HepG2 (cell line): ENCODE measurements around the gene TRIM67. TPM values are rescaled to one million over a fixed set of nuclear protein-coding genes. Genes with fewer than 3 reads are reported as not detected.
A peak's percentile ranks its signal among the peaks of the same experiment; 100 is the strongest.

Experiments used
- ARNTL ChIP-seq: sonication (generic); formaldehyde crosslinking; IDR thresholded peaks from 2 replicates; pipeline ENCODE4 v1.4.0; 2020; ENCODE audit warnings: mild to moderate bottlenecking, missing genetic modification reagents
- SNAI1 ChIP-seq: sonication (generic); formaldehyde crosslinking; IDR thresholded peaks from 2 replicates; pipeline ENCODE4 v1.5.0; 2020; ENCODE audit warnings: mild to moderate bottlenecking, missing genetic modification reagents, borderline replicate concordance
- ZBTB20 ChIP-seq: sonication (generic); formaldehyde crosslinking; IDR thresholded peaks from 2 replicates; pipeline ENCODE4 v1.8.1; 2023; ENCODE audit warnings: missing genetic modification reagents, low read depth, mild to moderate bottlenecking, borderline replicate concordance
- ZNF615 ChIP-seq: sonication (generic); formaldehyde crosslinking; IDR thresholded peaks from 2 replicates; pipeline ENCODE4 v1.5.0; 2020; ENCODE audit warnings: mild to moderate bottlenecking, missing genetic modification reagents, borderline replicate concordance
- ZNF678 ChIP-seq: sonication (generic); formaldehyde crosslinking; IDR thresholded peaks from 2 replicates; pipeline ENCODE4 v1.4.0; 2020; ENCODE audit warnings: mild to moderate bottlenecking, missing genetic modification reagents
- ZSCAN25 ChIP-seq: sonication (generic); formaldehyde crosslinking; IDR thresholded peaks from 2 replicates; pipeline ENCODE4 v1.8.0; 2022; ENCODE audit warnings: mild to moderate bottlenecking, missing genetic modification reagents
- polyA plus RNA-seq, 8 experiments: library from polyadenylated mRNA; depleted of rRNA in 3 of 8; stranded (reverse) in 7 of 8; unstranded in 1 of 8; fragments of >200 nt; fragmentation: Illumina TruSeq in 4 of 8; extraction: Trizol in 4 of 8; gene quantifications; 2 replicates each; pipeline versions ENCODE4 v1.2.1 to v1.2.3, GENCODE V29; 2011 to 2016; ENCODE audit warnings: low read depth in 4 of 8, missing spikeins in 1 of 8, mixed read lengths in 1 of 8; ENCODE audit not compliant: insufficient read depth in 1 of 8
- total RNA-seq, 5 experiments: library from RNA; depleted of rRNA; stranded (reverse); fragments of >200 nt; fragmentation: Illumina TruSeq; extraction: Trizol; gene quantifications; 2 replicates each; pipeline ENCODE4 v1.2.3, GENCODE V29; 2016; ENCODE audit warnings: low read depth in 1 of 5
- TF ChIP-seq, protein P1 (sequence below): sonication (generic); formaldehyde crosslinking; IDR thresholded peaks from 2 replicates; pipeline ENCODE4 v1.4.0; 2020; ENCODE audit warnings: mild to moderate bottlenecking, missing genetic modification reagents
- TF ChIP-seq, protein P2 (sequence below): IDR thresholded peaks from 2 replicates; pipeline ENCODE4 v1.6.1; 2016; ENCODE audit warnings: mild to moderate bottlenecking, missing biosample characterization, missing genetic modification reagents
- TF ChIP-seq, protein P3 (sequence below), 2 experiments: fragments of 450-650 bp in 1 of 2; sonication (generic) in 1 of 2; formaldehyde crosslinking; IDR thresholded peaks; 2 replicates each; pipeline versions ENCODE4 v1.5.0 to v1.8.0; 2020 to 2022; ENCODE audit warnings: mild to moderate bottlenecking in 1 of 2, missing genetic modification reagents in 1 of 2
- TF ChIP-seq, protein P4 (sequence below), 2 experiments: sonication (generic) in 1 of 2; formaldehyde crosslinking in 1 of 2; IDR thresholded peaks; 2 replicates each; pipeline versions ENCODE4 v1.6.1 to v1.9.0; 2014 to 2022; ENCODE audit warnings: antibody characterized with exemption in 1 of 2, borderline replicate concordance in 1 of 2, inconsistent platforms in 1 of 2, low read depth in 1 of 2, missing genetic modification reagents in 1 of 2
- TF ChIP-seq, protein P5 (sequence below): sonication (generic); formaldehyde crosslinking; conservative IDR thresholded peaks from 2 replicates; pipeline ENCODE4 v1.4.0; 2020; ENCODE audit warnings: missing genetic modification reagents

Gene TRIM67
- total and polyA plus RNA-seq, 2 of the 13 experiments (the other 11 are each of a cell fraction or from before 2014, with no cell fraction given): not detected

DNA sequence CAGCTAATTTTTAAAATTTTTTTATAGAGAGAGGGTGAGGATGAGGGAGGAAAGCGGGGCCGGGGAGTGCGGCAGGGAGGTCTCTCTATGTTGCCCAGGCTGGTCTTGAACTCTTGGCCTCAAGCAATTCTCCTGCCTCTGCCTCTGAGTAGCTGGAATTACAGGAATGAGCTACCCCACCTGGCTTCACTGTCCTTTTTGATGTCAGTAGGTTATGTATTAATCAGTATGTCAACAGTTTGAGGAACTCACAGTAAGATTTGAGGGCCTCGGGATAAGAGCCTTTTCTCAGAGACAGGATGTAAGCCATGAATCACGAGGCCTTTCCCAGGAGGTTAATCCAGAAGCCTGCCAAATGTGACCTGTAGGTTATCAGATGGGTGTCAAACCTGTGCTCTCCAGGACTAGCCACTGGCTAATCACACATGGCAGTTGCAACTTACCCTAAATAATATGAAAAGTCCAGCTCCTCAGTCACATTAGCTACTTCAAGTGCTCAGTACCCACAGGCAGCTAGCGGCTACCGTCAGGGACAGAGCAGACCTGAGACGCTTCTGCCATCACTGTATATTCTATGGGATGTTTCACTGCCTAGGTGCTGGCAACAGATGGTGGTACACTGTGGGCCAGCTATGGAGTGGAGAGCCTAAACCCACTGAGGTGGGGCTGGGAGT lies 33.1 kb downstream of the TRIM67 start (continued):
- TF ChIP-seq, protein P1, sequence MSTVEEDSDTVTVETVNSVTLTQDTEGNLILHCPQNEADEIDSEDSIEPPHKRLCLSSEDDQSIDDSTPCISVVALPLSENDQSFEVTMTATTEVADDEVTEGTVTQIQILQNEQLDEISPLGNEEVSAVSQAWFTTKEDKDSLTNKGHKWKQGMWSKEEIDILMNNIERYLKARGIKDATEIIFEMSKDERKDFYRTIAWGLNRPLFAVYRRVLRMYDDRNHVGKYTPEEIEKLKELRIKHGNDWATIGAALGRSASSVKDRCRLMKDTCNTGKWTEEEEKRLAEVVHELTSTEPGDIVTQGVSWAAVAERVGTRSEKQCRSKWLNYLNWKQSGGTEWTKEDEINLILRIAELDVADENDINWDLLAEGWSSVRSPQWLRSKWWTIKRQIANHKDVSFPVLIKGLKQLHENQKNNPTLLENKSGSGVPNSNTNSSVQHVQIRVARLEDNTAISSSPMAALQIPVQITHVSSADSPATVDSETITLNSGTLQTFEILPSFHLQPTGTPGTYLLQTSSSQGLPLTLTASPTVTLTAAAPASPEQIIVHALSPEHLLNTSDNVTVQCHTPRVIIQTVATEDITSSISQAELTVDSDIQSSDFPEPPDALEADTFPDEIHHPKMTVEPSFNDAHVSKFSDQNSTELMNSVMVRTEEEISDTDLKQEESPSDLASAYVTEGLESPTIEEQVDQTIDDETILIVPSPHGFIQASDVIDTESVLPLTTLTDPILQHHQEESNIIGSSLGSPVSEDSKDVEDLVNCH: no peak
- TF ChIP-seq, protein P2, sequence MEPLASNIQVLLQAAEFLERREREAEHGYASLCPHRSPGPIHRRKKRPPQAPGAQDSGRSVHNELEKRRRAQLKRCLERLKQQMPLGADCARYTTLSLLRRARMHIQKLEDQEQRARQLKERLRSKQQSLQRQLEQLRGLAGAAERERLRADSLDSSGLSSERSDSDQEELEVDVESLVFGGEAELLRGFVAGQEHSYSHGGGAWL: no peak
- TF ChIP-seq ZBTB20 (CRISPR knock-in tag) (no peak), SNAI1 (CRISPR knock-in tag) (no peak), ARNTL (CRISPR knock-in tag) (no peak; the same call in 1 of the 2 replicates), ZNF615 (no peak), ZNF678 (CRISPR knock-in tag) (no peak), ZSCAN25 (CRISPR knock-in tag) (no peak)
- TF ChIP-seq, protein P3, sequence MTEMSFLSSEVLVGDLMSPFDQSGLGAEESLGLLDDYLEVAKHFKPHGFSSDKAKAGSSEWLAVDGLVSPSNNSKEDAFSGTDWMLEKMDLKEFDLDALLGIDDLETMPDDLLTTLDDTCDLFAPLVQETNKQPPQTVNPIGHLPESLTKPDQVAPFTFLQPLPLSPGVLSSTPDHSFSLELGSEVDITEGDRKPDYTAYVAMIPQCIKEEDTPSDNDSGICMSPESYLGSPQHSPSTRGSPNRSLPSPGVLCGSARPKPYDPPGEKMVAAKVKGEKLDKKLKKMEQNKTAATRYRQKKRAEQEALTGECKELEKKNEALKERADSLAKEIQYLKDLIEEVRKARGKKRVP (CRISPR knock-in tag; IDR thresholded peaks at IDR 0.05): peak in 1 of 2 experiments; percentile 66; a peak in 1 of 4 replicates
- TF ChIP-seq, protein P4, sequence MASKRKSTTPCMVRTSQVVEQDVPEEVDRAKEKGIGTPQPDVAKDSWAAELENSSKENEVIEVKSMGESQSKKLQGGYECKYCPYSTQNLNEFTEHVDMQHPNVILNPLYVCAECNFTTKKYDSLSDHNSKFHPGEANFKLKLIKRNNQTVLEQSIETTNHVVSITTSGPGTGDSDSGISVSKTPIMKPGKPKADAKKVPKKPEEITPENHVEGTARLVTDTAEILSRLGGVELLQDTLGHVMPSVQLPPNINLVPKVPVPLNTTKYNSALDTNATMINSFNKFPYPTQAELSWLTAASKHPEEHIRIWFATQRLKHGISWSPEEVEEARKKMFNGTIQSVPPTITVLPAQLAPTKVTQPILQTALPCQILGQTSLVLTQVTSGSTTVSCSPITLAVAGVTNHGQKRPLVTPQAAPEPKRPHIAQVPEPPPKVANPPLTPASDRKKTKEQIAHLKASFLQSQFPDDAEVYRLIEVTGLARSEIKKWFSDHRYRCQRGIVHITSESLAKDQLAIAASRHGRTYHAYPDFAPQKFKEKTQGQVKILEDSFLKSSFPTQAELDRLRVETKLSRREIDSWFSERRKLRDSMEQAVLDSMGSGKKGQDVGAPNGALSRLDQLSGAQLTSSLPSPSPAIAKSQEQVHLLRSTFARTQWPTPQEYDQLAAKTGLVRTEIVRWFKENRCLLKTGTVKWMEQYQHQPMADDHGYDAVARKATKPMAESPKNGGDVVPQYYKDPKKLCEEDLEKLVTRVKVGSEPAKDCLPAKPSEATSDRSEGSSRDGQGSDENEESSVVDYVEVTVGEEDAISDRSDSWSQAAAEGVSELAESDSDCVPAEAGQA (IDR thresholded peaks at IDR 0.05; ENCODE audit: low read depth): no peak
- TF ChIP-seq, protein P4 (CRISPR knock-in tag; IDR thresholded peaks at IDR 0.05; ENCODE audit: borderline replicate concordance): no peak
- TF ChIP-seq, protein P5, sequence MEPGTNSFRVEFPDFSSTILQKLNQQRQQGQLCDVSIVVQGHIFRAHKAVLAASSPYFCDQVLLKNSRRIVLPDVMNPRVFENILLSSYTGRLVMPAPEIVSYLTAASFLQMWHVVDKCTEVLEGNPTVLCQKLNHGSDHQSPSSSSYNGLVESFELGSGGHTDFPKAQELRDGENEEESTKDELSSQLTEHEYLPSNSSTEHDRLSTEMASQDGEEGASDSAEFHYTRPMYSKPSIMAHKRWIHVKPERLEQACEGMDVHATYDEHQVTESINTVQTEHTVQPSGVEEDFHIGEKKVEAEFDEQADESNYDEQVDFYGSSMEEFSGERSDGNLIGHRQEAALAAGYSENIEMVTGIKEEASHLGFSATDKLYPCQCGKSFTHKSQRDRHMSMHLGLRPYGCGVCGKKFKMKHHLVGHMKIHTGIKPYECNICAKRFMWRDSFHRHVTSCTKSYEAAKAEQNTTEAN: no peak
